RKO (cell line): ENCODE measurements around the gene HPF1.
"Not testable (repeated sequence)": the region's sequence is repeated elsewhere in the genome, so short reads cannot be mapped to it uniquely, and the experiment has no call there.

Experiments
- DNase-seq: peaks from one replicate; pipeline ENCODE4 v3.0.0-alpha.2; 2016; ENCODE audit warnings: low spot score

The HPF1 gene

GRCh38 chr4:169757575-169758184, at the start of gene HPF1:
Gene HPF1 (minus strand): TSS chr4:169757944. CDS start chr4:169757877, 67 bp downstream.
- DNase-seq = peak; percentile 92

DNA sequence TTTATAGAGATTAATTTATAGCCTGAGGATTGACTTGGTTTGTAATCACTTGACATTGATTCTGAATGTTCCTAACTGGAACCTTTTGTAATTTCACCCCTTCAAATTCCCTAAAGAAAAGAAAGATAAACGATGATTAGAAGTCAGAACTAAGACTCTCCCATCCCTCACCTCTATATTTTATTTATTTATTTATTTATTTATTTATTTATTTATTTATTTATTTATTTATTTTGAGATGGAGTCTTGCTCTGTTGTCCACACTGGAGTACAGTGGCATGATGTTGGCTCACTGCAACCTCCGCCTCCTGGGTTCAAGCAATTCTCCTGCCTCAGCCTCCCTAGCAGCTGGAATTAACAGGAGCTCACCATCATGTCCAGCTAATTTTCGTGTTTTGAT, 49.0 kb upstream of the HPF1 start:
- DNase-seq = not testable (repeated sequence)

GRCh38 chr4:169803413-169803812, 45.7 kb upstream of the HPF1 start:
- no peak for DNase-seq

DNA sequence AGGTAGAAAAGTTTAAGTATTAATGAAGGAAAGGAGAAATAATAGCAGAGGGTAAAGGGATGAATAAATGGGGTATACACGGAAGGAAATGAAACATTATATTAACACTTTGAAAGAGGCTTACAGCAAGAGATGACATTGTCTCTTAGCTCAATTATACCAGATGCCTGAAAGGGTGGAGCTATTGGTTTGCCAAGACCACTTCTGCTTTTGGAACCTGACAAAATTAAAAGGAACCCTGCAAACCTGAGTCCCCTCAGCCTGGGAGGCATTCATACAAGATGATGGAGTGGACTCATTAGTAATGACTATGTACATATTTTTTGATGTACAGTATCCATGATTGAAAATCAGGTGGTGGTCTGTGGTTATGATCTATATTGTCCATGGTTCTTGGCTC, 45.1 kb upstream of the HPF1 start:
- no peak for DNase-seq

DNA sequence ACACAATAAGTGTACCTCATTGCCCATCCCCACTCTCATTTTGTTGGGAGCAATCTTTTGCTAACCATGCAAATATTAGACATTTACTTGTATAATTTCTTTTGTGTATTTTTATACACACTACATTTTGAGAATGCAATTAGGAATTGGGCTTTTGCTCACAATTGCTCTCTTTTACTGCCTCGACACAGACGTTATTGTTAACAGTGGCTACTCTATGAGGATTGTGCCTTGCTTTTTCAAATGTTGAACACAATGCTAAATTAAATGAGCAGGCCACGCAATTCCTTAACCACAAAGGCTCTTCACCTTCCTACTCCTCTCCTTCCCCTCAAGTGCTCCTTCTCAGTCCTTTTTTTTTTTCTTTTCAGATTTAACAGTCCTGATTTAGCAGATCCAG, 42.8 kb upstream of the HPF1 start:
- DNase-seq = no peak

DNA sequence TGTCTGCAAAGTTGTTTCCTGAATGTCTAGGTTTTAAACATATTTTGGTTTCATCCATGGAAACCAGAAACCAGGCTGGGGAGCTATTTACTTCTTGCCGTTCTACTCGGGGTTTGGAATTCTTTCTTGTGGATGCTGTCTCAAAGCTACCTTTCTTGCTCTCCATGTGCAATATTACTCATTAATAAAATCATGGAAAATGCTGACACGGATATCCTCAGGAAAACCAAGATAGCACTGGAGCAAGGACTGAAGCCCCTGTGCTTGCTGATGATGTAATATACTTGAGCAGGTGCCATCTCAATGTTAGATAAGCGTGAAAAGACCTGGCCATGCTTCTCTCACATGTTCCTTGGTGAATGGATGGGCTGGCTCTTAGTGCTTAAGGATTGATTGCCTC, 41.5 kb upstream of the HPF1 start:
- DNase-seq = no peak

DNA sequence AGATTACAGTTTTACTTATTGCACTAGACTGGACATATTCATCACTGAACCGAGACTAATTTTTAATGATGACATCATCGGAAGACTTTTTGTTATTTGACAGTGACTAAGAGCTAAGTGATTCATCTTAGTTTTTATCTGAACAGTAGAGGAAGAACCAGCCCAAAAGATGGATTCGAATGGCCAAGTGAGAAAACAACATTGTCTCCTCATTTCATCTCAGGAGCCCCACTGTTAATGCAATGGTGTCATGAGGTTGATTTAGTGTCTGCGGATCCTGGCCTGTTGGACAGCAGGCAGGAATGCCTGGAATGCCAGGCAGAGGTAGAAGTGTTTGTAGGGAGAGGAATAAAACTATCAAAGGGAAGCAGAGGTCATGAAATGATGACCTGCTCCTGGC, 37.8 kb upstream of the HPF1 start:
- peak; percentile 44 for DNase-seq

DNA sequence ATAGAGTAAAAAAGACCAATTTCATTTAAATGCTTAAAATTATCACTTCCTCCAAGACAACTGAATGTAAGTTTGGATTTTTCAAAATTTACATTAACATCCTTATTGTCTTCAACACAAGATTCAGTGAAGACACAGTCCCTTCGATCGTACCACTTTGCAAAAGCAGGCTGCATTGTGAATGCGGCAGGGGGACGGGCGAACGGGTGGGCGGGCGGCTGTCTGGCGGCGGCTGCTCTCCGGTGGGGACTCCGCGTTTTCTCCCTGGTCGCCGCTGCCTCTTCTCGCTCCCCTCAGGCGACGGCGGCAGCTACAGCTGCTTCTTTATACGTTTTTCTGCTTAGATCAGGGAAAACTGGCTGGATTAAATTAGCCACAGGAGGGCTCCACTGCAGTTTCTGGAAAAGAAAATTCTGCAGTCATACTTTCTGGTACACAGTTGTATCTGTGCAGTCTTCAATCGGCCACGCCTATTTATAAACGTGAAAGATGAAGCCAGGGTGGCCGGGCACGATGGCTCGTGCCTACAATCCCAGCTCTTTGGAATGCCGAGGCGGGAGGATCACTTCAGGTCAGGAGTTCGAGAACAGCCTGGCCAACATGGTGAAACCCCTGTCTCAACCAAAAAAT, 33.9 kb upstream of the HPF1 start:
- peak; percentile 80 for DNase-seq

DNA sequence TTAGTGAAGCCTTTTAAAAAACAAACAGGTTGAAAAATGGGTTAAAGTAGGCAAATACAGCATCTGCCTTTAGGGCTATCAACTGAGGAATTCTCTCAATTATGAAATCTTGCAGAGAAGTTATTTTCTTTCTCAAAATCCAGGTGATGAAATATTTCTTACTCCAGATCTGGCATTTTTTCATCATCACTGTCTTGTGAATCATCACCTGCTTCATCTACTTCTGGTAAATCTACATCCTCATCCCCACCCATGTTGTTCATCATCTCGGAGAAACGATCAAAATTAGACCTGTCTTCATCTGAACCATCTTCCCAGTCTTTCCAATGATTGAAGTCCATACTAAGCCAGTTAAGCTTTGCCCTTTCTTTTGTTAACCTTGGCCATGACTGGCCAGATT, 33.3 kb upstream of the HPF1 start:
- DNase-seq = peak; percentile 22

- DNase-seq = no peak
Observed at GRCh38 chr4:169774466-169775445, 17.0 kb upstream of the HPF1 start.

GRCh38 chr4:169773889-169774288, 16.1 kb upstream of the HPF1 start:
- no peak for DNase-seq

- not testable (repeated sequence) for DNase-seq
Observed at GRCh38 chr4:169771556-169772080, 13.9 kb upstream of the HPF1 start.

DNA sequence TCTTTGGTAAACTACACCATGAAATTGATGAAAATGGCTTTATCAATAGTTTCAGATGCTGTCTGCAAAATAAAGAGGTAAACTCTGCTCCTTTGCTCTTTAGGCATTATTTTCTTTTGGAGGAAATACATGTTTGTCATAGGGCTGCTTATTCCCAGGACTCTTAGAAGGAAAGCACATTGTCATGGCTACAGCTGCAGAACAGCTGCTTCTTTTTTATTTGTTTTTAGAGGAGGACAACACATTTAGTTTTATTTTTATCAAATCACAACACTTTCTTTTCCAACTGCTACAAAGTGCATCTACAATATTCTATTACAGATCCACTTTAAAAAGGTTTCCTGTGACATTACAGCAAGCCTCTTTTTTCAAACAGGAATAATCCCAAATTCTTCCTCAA, 12.7 kb upstream of the HPF1 start:
- no peak for DNase-seq

GRCh38 chr4:169768385-169768784, 10.6 kb upstream of the HPF1 start:
- no peak for DNase-seq

- DNase-seq = no peak
Observed at GRCh38 chr4:169766741-169767140, 9.0 kb upstream of the HPF1 start.

DNA sequence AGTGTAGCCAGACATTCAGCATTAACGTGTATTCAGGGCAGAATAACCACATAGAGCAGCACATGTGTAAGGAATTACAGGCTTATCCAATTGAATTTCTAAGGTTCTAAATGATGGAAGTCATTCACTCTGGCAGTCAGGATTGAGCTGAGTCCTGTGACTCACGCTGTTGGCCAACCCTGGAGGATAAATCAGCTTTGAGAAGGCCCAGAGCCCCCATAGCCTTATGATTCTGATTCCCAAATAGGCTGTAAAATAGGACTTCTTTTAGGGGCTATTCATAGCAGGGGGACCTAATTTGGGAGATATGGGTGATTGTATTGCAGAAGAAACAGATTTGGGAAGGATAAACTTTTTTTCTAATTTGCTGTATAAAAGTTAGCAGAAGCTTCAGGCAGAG, 8.1 kb upstream of the HPF1 start:
- no peak for DNase-seq

- no peak for DNase-seq
Observed at GRCh38 chr4:169761846-169762245, 4.1 kb upstream of the HPF1 start.

DNA sequence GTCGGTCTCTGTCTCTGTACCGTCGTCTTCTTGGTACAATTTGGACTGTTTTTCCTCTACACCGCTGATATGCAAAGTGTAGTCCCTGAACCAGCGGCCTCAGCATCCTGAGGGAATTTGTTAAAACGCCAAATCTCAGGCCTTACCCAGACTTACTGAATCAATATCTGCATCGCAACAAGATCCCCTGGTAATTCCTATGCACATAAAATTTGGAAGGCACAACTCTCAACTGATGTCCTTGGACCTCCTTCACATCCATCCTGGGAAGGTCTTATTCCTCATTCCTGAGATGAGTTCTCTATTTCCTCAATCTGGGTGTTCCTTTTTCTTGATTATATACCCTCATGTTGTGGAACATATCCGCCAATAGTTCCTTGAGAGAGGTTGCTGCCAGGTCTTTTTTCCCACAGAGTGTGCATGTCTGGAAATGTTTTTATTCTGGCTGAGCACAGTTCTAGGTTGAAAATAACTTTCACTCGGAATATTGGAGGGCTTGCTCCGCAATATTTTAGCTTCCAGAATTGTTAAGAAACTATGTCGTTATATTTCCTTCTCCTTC, 738 bp upstream of the HPF1 start:
- DNase-seq = no peak

- DNase-seq = peak; percentile 32
Observed at GRCh38 chr4:169756971-169757574, 671 bp downstream of the HPF1 start.

DNA sequence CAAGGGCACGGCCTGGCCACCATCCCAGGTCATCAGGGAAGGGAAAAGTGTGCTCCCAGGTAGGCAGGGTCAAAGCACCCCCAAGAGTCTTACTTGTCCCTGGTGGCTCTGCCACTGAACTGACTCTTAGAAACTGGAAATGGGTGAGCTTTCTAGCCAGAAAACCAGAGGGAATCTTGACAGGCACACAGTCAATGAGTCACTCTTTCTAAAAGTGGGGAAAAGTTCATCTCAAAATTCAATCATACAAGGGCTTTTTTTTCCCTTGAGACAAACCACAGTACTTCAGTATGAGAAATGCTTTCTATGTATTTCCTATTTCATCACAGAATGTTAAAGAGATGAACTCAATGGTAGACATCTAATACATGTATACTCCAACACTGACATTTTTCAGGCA, 12.5 kb downstream of the HPF1 start:
- DNase-seq = peak; percentile 18

DNA sequence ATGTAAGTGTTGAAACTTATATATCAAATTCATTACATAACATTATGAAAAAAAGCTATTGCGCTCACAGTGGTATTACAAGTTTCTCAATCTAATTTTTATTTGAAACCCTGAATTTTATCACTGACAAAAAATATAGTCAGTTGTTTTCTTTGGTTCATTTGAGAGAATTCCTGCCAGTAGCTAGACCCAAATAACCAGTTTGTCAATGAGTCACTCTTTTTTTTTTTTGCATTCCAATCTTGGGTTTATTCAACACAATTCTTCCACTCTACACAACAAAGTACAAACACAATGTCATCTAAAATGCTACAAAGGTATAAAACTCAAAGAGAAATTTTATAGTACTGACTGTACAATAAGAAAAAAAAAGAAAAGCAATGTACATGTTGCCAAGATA, 13.1 kb downstream of the HPF1 start:
- DNase-seq = no peak

DNA sequence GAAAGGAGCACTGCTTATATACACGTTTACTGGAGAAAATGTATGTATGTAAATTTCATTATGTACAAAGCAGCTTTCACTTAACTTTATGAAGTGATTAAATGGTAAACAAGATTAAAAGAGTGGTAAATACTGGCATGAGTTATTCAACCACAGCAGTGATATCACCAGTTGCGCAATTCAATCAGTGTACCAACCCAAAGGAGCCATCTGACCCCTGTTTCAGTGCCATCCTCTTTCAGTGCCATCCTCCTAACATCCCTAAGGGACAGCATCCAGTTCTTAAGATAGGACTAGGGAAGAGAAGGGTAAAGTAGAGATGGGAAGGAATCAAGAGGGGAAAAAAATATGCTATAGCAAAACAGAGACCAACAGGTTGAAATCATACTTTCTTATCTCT, 16.2 kb downstream of the HPF1 start:
- no peak for DNase-seq
